Mesendoderm (in vitro differentiated cells): Measurements from ENCODE around the gene WDR73. TPM values are rescaled to one million over a fixed set of nuclear protein-coding genes. Genes with fewer than 3 reads are reported as not detected.

Experiments
- DNase-seq: peaks from one replicate; pipeline ENCODE4 v3.0.0; 2013
- H2AK5ac ChIP-seq: 2 replicates; pipeline ENCODE4 v1.6.1; 2013; ENCODE audit warnings: low read length, inconsistent platforms
- H2BK120ac ChIP-seq: 2 replicates; pipeline ENCODE4 v1.6.1; 2013; ENCODE audit warnings: low read depth, mild to moderate bottlenecking, low read length, moderate library complexity, mixed read lengths
- H2BK15ac ChIP-seq: replicated peaks from 2 replicates; pipeline ENCODE4 v1.6.1; 2013; ENCODE audit warnings: low read depth, mild to moderate bottlenecking, moderate library complexity
- H2BK5ac ChIP-seq: 2 replicates; pipeline ENCODE4 v1.6.1; 2013; ENCODE audit warnings: low read length, inconsistent platforms
- H3K18ac ChIP-seq: 2 replicates; pipeline ENCODE4 v1.6.1; 2013; ENCODE audit warnings: mild to moderate bottlenecking, low read length, mixed read lengths
- H3K23ac ChIP-seq: one replicate; pipeline ENCODE4 v1.6.1; 2013; ENCODE audit warnings: low read length
- H3K27ac ChIP-seq: 2 replicates; pipeline ENCODE4 v1.5.1; 2013; ENCODE audit warnings: low read depth, mild to moderate bottlenecking, inconsistent platforms, low read length, moderate library complexity
- H3K27me3 ChIP-seq: 2 replicates; pipeline ENCODE4 v1.6.1; 2013; ENCODE audit warnings: low read length, control low read depth, mild to moderate bottlenecking, inconsistent platforms; ENCODE audit not compliant: insufficient read depth, poor library complexity
- H3K36me3 ChIP-seq: 2 replicates; pipeline ENCODE4 v1.6.1; 2013; ENCODE audit warnings: low read length, inconsistent platforms; ENCODE audit not compliant: control insufficient read depth, insufficient read depth
- H3K4ac ChIP-seq: one replicate; pipeline ENCODE4 v1.6.1; 2013; ENCODE audit warnings: low read depth, mild to moderate bottlenecking, low read length, moderate library complexity
- H3K4me1 ChIP-seq: 2 replicates; pipeline ENCODE4 v1.6.1; 2013; ENCODE audit warnings: low read depth, low read length, inconsistent platforms; ENCODE audit not compliant: control insufficient read depth
- H3K4me2 ChIP-seq: 2 replicates; pipeline ENCODE4 v1.6.1; 2013; ENCODE audit warnings: low read length
- H3K4me3 ChIP-seq: 2 replicates; pipeline ENCODE4 v1.5.1; 2013; ENCODE audit warnings: mild to moderate bottlenecking, low read length
- H3K56ac ChIP-seq: one replicate; pipeline ENCODE4 v1.6.1; 2013; ENCODE audit warnings: low read length
- H3K79me1 ChIP-seq: 2 replicates; pipeline ENCODE4 v1.6.1; 2013; ENCODE audit warnings: low read length, inconsistent platforms
- H3K79me2 ChIP-seq: 2 replicates; pipeline ENCODE4 v1.6.1; 2013; ENCODE audit warnings: mild to moderate bottlenecking, low read length; ENCODE audit not compliant: control insufficient read depth, insufficient read depth
- H3K9ac ChIP-seq: 2 replicates; pipeline ENCODE4 v1.6.1; 2013; ENCODE audit warnings: low read length, inconsistent platforms
- H4K5ac ChIP-seq: one replicate; pipeline ENCODE4 v1.6.1; 2013; ENCODE audit warnings: low read length
- H4K8ac ChIP-seq: one replicate; pipeline ENCODE4 v1.6.1; 2013; ENCODE audit warnings: low read depth, mild to moderate bottlenecking, control low read depth, low read length, moderate library complexity
- WGBS: extraction: QIAGEN DNeasy Blood & Tissue Kit; methylation state at CpG from one replicate; pipeline ENCODE4 v1.1.7; 2013; ENCODE audit warnings: low lambda C conversion rate, missing lambda C conversion rate; ENCODE audit not compliant: insufficient coverage; ENCODE audit errors: extremely low coverage; 5-methylcytosine and 5-hydroxymethylcytosine counted together
- polyA plus RNA-seq, 2 experiments: library from polyadenylated mRNA; stranded (reverse); fragments of 200-250 nt; gene quantifications; one replicate each; pipeline ENCODE4 v1.2.3, GENCODE V29; 2013

WDR73 gene
- polyA plus RNA-seq (2013, experiment 1 of 2) = 18.0 TPM
- polyA plus RNA-seq (2013, experiment 2 of 2) = 17.9 TPM

- no CpG with 5 or more reads among the region's 49 CpGs for WGBS
- H3K18ac ChIP-seq = peak within 1 kb of the TSS; percentile 64
- H3K79me2 ChIP-seq = peaks cover 6% of the 10 kb centered on the region
- H3K4me3 ChIP-seq = peak within 1 kb of the TSS; percentile 99
- no peak within 1 kb of the TSS for H2BK15ac ChIP-seq
- peak within 1 kb of the TSS; percentile 100 for H3K56ac ChIP-seq
- H3K4me1 ChIP-seq = peaks cover 5% of the 10 kb centered on the region
- H4K5ac ChIP-seq = peak within 1 kb of the TSS; percentile 93
- DNase-seq = peak; percentile 97
- H2AK5ac ChIP-seq = peak within 1 kb of the TSS; percentile 62
- H2BK5ac ChIP-seq = no peak within 1 kb of the TSS
- no peak within 1 kb of the TSS for H2BK120ac ChIP-seq
- peak within 1 kb of the TSS; percentile 95 for H3K9ac ChIP-seq
- H3K27ac ChIP-seq = peak within 1 kb of the TSS; percentile 54
- peak within 1 kb of the TSS; percentile 97 for H3K23ac ChIP-seq
- peaks cover 7% of the 10 kb centered on the region for H3K36me3 ChIP-seq
- peak within 1 kb of the TSS; percentile 95 for H3K4me2 ChIP-seq
- H3K27me3 ChIP-seq = no peaks in the 10 kb centered on the region
- H3K4ac ChIP-seq = no peak within 1 kb of the TSS
- H3K79me1 ChIP-seq = peaks cover 11% of the 10 kb centered on the region
- no peak within 1 kb of the TSS for H4K8ac ChIP-seq
Measured at GRCh38 chr15:84653910-84654688, at the start of gene WDR73. TSS of gene WDR73 (minus strand) at chr15:84654283. CDS start at chr15:84654274, 9 bp downstream.

GRCh38 chr15:84703808-84704207 is 49.7 kb upstream of the WDR73 start:
- Histone ChIP-seq H3K27me3 (no peaks in the 10 kb centered on the region), H2BK5ac (no peak overlapping the region), H4K5ac (no peak overlapping the region), H3K9ac (no peak overlapping the region), H3K79me1 (peaks cover 19% of the 10 kb centered on the region), H3K79me2 (peaks cover 57% of the 10 kb centered on the region), H3K4me2 (no peak overlapping the region), H3K56ac (no peak overlapping the region), H3K36me3 (no peaks in the 10 kb centered on the region), H3K27ac (no peak overlapping the region), H2AK5ac (no peak overlapping the region), H3K18ac (no peak overlapping the region), H3K4ac (no peak overlapping the region), H3K23ac (no peak overlapping the region), H2BK15ac (no peak overlapping the region), H3K4me1 (no peaks in the 10 kb centered on the region), H3K4me3 (no peak overlapping the region), H4K8ac (no peak overlapping the region), H2BK120ac (no peak overlapping the region)
- no peak for DNase-seq
- no CpG with 5 or more reads among the region's 5 CpGs for WGBS

- peaks cover 59% of the 10 kb centered on the region for H3K79me2 ChIP-seq
- no peak overlapping the region for H3K4me2 ChIP-seq
- no peak overlapping the region for H3K56ac ChIP-seq
- H2BK15ac ChIP-seq = no peak overlapping the region
- no CpG with 5 or more reads among the region's 4 CpGs for WGBS
- no peak overlapping the region for H3K9ac ChIP-seq
- no peaks in the 10 kb centered on the region for H3K36me3 ChIP-seq
- H3K4me1 ChIP-seq = no peaks in the 10 kb centered on the region
- no peak overlapping the region for H4K8ac ChIP-seq
- H3K79me1 ChIP-seq = peaks cover 19% of the 10 kb centered on the region
- no peak overlapping the region for H3K27ac ChIP-seq
- H3K4me3 ChIP-seq = no peak overlapping the region
- no peak overlapping the region for H2BK5ac ChIP-seq
- H2BK120ac ChIP-seq = no peak overlapping the region
- H3K18ac ChIP-seq = no peak overlapping the region
- no peak overlapping the region for H3K23ac ChIP-seq
- H3K27me3 ChIP-seq = no peaks in the 10 kb centered on the region
- no peak overlapping the region for H3K4ac ChIP-seq
- no peak overlapping the region for H2AK5ac ChIP-seq
- no peak for DNase-seq
- no peak overlapping the region for H4K5ac ChIP-seq
Measured at GRCh38 chr15:84702961-84703482, 48.9 kb upstream of the WDR73 start.

- WGBS = no CpG with 5 or more reads among the region's 8 CpGs
- no peak overlapping the region for H3K18ac ChIP-seq
- H3K4me3 ChIP-seq = no peak overlapping the region
Measured at GRCh38 chr15:84699538-84700191, 45.6 kb upstream of the WDR73 start.

GRCh38 chr15:84697236-84697990 is 43.3 kb upstream of the WDR73 start:
- no peak overlapping the region for H2AK5ac ChIP-seq
- H3K27me3 ChIP-seq = no peaks in the 10 kb centered on the region
- peaks cover 41% of the 10 kb centered on the region for H3K79me2 ChIP-seq
- H3K18ac ChIP-seq = no peak overlapping the region
- H3K56ac ChIP-seq = no peak overlapping the region
- DNase-seq = no peak
- no peak overlapping the region for H3K9ac ChIP-seq
- no peak overlapping the region for H3K23ac ChIP-seq
- no peak overlapping the region for H3K4ac ChIP-seq
- H4K5ac ChIP-seq = no peak overlapping the region
- H3K27ac ChIP-seq = no peak overlapping the region
- H2BK5ac ChIP-seq = no peak overlapping the region
- no peak overlapping the region for H4K8ac ChIP-seq
- no peak overlapping the region for H3K4me2 ChIP-seq
- no peak overlapping the region for H2BK15ac ChIP-seq
- no peaks in the 10 kb centered on the region for H3K36me3 ChIP-seq
- H3K4me3 ChIP-seq = no peak overlapping the region
- no peaks in the 10 kb centered on the region for H3K4me1 ChIP-seq
- H2BK120ac ChIP-seq = no peak overlapping the region
- peaks cover 6% of the 10 kb centered on the region for H3K79me1 ChIP-seq
- whole genome bisulfite sequencing = no CpG with 5 or more reads among the region's 1 CpG

More at GRCh38 chr15:84699538-84700191, 45.6 kb upstream of the WDR73 start:
- no peak for DNase-seq
- Histone ChIP-seq H3K27ac (no peak overlapping the region), H2AK5ac (no peak overlapping the region), H3K79me1 (peaks cover 18% of the 10 kb centered on the region), H2BK15ac (no peak overlapping the region), H4K5ac (no peak overlapping the region), H3K4ac (no peak overlapping the region), H3K79me2 (peaks cover 53% of the 10 kb centered on the region), H3K56ac (no peak overlapping the region), H4K8ac (no peak overlapping the region), H2BK5ac (no peak overlapping the region), H3K27me3 (no peaks in the 10 kb centered on the region), H2BK120ac (no peak overlapping the region), H3K4me1 (no peaks in the 10 kb centered on the region), H3K9ac (no peak overlapping the region), H3K23ac (no peak overlapping the region), H3K4me2 (no peak overlapping the region), H3K36me3 (no peaks in the 10 kb centered on the region)
